ENCODE results near the gene HSPA9. TPM values are rescaled to one million over a fixed set of nuclear protein-coding genes. Genes with fewer than 3 reads are reported as not detected.

The HSPA9 gene
- total and polyA plus RNA-seq, 2 of the 8 experiments (the other 6 are each of a cell fraction or from before 2014, with no cell fraction given) = 191 to 395 TPM

DNA sequence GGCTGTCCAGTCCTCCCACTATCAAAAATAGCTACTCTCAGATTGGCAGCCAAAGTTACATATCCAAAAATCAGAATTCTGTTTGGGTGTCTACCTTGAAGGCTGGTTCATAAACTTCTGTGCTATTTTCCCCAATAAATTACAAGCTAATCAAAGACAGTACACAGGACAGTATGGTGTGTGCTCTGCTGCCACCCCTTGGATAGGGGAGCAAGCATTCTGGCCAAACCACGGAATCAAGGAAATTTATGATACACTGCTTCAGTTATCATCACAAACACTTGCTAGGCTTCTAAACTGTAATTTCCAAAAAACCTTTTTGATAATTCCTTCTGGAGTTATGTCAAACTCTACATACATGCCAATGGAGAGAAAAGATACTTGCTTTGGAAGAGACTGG is 48.0 kb downstream of the HSPA9 start:
- no peak for DNase-seq (ENCODE audit: low read depth in 1 of 2, low spot score in 2 of 2)
- no peak overlapping the region for H2BK15ac ChIP-seq (ENCODE audit: low read length)
- no peak overlapping the region for H3K4ac ChIP-seq (replicated peaks; ENCODE audit: insufficient read length, low read depth, low read length)
- H3K27ac ChIP-seq (ENCODE audit: low read depth, low read length) = no peak overlapping the region
- H3K79me2 ChIP-seq (ENCODE audit: control insufficient read depth in 1 of 2, insufficient read depth in 2 of 2, low read length in 2 of 2) = peaks cover 28 to 94% of the 10 kb centered on the region in 2 experiments
- no peak overlapping the region for H2AFZ ChIP-seq (ENCODE audit: low read length)
- POLR2A ChIA-PET (ENCODE audit: partially characterized antibody) = interaction anchor here (1.2 to 5.1 kb wide), 7 partner anchors 10 to 49 kb away, joined by 3 to 32 read pairs (median 4); partner anchors contain the start of gene ETF1
- peaks cover 4% of the 10 kb centered on the region for H3K79me1 ChIP-seq (ENCODE audit: low read depth, low read length)
- 83% methylated on average over 1 of the region's 1 CpG; no CpG with 5 or more reads in 1 of the 2 experiments for WGBS, 2 experiments (ENCODE audit: extremely low coverage in 1 of 2, insufficient coverage in 1 of 2, insufficient read length in 1 of 2, insufficient replicate concordance in 2 of 2, low coverage in 1 of 2, low lambda C conversion rate in 2 of 2, missing lambda C conversion rate in 1 of 2)
- no peak overlapping the region for H4K8ac ChIP-seq (ENCODE audit: extremely low read depth, insufficient read depth, low read length)
- no peak overlapping the region for H3K4me3 ChIP-seq (ENCODE audit: extremely low read depth in 1 of 4, insufficient read depth in 2 of 4, low read depth in 3 of 4, low read length in 4 of 4)
- H2BK120ac ChIP-seq (replicated peaks; ENCODE audit: low read depth, low read length) = no peak overlapping the region
- no peaks in the 10 kb centered on the region for H3K9me3 ChIP-seq (ENCODE audit: insufficient read depth in 2 of 2, low read depth in 1 of 2, low read length in 1 of 2)
- peaks cover 12 to 15% of the 10 kb centered on the region in 2 experiments for H4K20me1 ChIP-seq (replicated peaks in 1 of 2; ENCODE audit: control insufficient read depth in 1 of 2, insufficient read depth in 2 of 2, low read length in 2 of 2)
- H3K18ac ChIP-seq (ENCODE audit: extremely low read depth, low read length) = no peak overlapping the region
- H3K9ac ChIP-seq (replicated peaks in 1 of 4; ENCODE audit: extremely low read depth in 1 of 4, low read depth in 3 of 4, low read length in 3 of 4) = no peak overlapping the region
- CTCF ChIA-PET (ENCODE audit: partially characterized antibody) = interaction anchor here (1.3 to 2.4 kb wide), 6 partner anchors 9 to 62 kb away, joined by 3 to 8 read pairs (median 6); partner anchors contain the start of gene EGR1
- H2BK20ac ChIP-seq (ENCODE audit: low read length) = no peak overlapping the region
- no peak overlapping the region for H3K56ac ChIP-seq (replicated peaks; ENCODE audit: insufficient read length, low read depth, low read length)
- H3K4me2 ChIP-seq (ENCODE audit: insufficient read depth in 1 of 2, low read depth in 2 of 2, low read length in 2 of 2) = no peak overlapping the region
- no peaks in the 10 kb centered on the region for H3K27me3 ChIP-seq (replicated peaks in 1 of 4; ENCODE audit: control insufficient read depth in 3 of 4, extremely low read depth in 1 of 4, insufficient read depth in 3 of 4, low read length in 3 of 4)
- no peak overlapping the region for H3K14ac ChIP-seq (ENCODE audit: insufficient read length)
- H2BK12ac ChIP-seq (ENCODE audit: low read depth, low read length) = no peak overlapping the region
- no peak overlapping the region for H4K91ac ChIP-seq (replicated peaks; ENCODE audit: insufficient read length, low read length)
- no peak for FAIRE-seq
- H2BK5ac ChIP-seq (ENCODE audit: low read depth, low read length) = no peak overlapping the region
- no peak overlapping the region for H4K5ac ChIP-seq (ENCODE audit: insufficient read length, low read depth, low read length)
- H3K23me2 ChIP-seq (ENCODE audit: low read depth, low read length) = no peaks in the 10 kb centered on the region
- no peak overlapping the region for H3K23ac ChIP-seq (ENCODE audit: insufficient read length)
- peaks cover 0 to 10% (median 1%) of the 10 kb centered on the region in 4 experiments; a peak in 3 of 7 replicates for H3K4me1 ChIP-seq (replicated peaks in 1 of 4; ENCODE audit: control insufficient read depth in 3 of 4, insufficient read depth in 4 of 4, low read length in 3 of 4)
- no peak overlapping the region for H2AK5ac ChIP-seq (ENCODE audit: low read depth, low read length)
- peaks cover 0 to 10% (median 2%) of the 10 kb centered on the region in 4 experiments; a peak in 5 of 8 replicates for H3K36me3 ChIP-seq (ENCODE audit: control insufficient read depth in 2 of 4, insufficient read depth in 4 of 4, low read length in 3 of 4)
- TF ChIP-seq YY1 (IDR thresholded peaks at IDR 0.05; ENCODE audit: low read depth, low read length) = no peak
- no peak for TF ChIP-seq RNF2 (IDR thresholded peaks at IDR 0.05; ENCODE audit: borderline replicate concordance, low read depth, low read length, missing control alignments, poor library complexity, severe bottlenecking)
- TF ChIP-seq SP4 (IDR thresholded peaks at IDR 0.05; ENCODE audit: low read length) = no peak
- no peak for TF ChIP-seq SP1 (IDR thresholded peaks at IDR 0.05; ENCODE audit: low read depth, low read length)
- no peak for TF ChIP-seq TBP (IDR thresholded peaks at IDR 0.05; ENCODE audit: low read depth, low read length)
- TF ChIP-seq, protein P1, sequence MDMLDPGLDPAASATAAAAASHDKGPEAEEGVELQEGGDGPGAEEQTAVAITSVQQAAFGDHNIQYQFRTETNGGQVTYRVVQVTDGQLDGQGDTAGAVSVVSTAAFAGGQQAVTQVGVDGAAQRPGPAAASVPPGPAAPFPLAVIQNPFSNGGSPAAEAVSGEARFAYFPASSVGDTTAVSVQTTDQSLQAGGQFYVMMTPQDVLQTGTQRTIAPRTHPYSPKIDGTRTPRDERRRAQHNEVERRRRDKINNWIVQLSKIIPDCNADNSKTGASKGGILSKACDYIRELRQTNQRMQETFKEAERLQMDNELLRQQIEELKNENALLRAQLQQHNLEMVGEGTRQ (IDR thresholded peaks at IDR 0.05; ENCODE audit: low read length) = no peak
- TF ChIP-seq CHD2 (IDR thresholded peaks at IDR 0.05; ENCODE audit: low read length) = no peak
- no peak for TF ChIP-seq RBBP5 (IDR thresholded peaks at IDR 0.05; ENCODE audit: borderline replicate concordance, low read depth, low read length)
- no peak for TF ChIP-seq SRF (IDR thresholded peaks at IDR 0.05; ENCODE audit: low read depth, low read length)
- no peak for TF ChIP-seq KDM1A (IDR thresholded peaks at IDR 0.05; ENCODE audit: borderline replicate concordance, low read length)
- TF ChIP-seq TCF12 (IDR thresholded peaks at IDR 0.05; ENCODE audit: low read depth, low read length) = no peak
- no peak for TF ChIP-seq TAF7 (optimal IDR thresholded peaks at IDR 0.05; ENCODE audit: borderline replicate concordance, low read depth, low read length)
- TF ChIP-seq ASH2L (IDR thresholded peaks at IDR 0.05; ENCODE audit: low read length) = no peak
- no peak for TF ChIP-seq SUZ12 (IDR thresholded peaks at IDR 0.05; ENCODE audit: low read length)
